ENCODE data around the gene LSS. TPM values are rescaled to one million over a fixed set of nuclear protein-coding genes. Genes with fewer than 3 reads are reported as not detected.

LSS gene
- total and polyA plus RNA-seq, 2 of the 8 experiments (the other 6 are each of a cell fraction or from before 2014, with no cell fraction given): 96.1 to 123 TPM

GRCh38 chr21:46168659-46169386 lies 59.8 kb downstream of the LSS start:
- H4K5ac ChIP-seq (ENCODE audit: insufficient read length, low read depth, low read length): no peak overlapping the region
- no peak overlapping the region for H2AK5ac ChIP-seq (ENCODE audit: low read depth, low read length)
- no peak overlapping the region for H3K27ac ChIP-seq (ENCODE audit: low read depth, low read length)
- peaks cover 0 to 8% of the 10 kb centered on the region in 2 experiments; a peak in 1 of 4 replicates for H3K79me2 ChIP-seq (ENCODE audit: control insufficient read depth in 1 of 2, insufficient read depth in 2 of 2, low read length in 2 of 2)
- H2BK5ac ChIP-seq (ENCODE audit: low read depth, low read length): no peak overlapping the region
- H3K27me3 ChIP-seq (replicated peaks in 1 of 4; ENCODE audit: control insufficient read depth in 3 of 4, extremely low read depth in 1 of 4, insufficient read depth in 3 of 4, low read length in 3 of 4): no peaks in the 10 kb centered on the region
- H3K4me2 ChIP-seq (ENCODE audit: insufficient read depth in 1 of 2, low read depth in 2 of 2, low read length in 2 of 2): no peak overlapping the region
- H4K20me1 ChIP-seq (replicated peaks in 1 of 2; ENCODE audit: control insufficient read depth in 1 of 2, insufficient read depth in 2 of 2, low read length in 2 of 2): peaks cover 0 to 9% of the 10 kb centered on the region in 2 experiments
- no peaks in the 10 kb centered on the region for H3K9me3 ChIP-seq (ENCODE audit: insufficient read depth in 2 of 2, low read depth in 1 of 2, low read length in 1 of 2)
- DNase-seq (ENCODE audit: low read depth in 1 of 2, low spot score in 2 of 2): no peak
- no peak overlapping the region for H2BK12ac ChIP-seq (ENCODE audit: low read depth, low read length)
- H2BK120ac ChIP-seq (replicated peaks; ENCODE audit: low read depth, low read length): no peak overlapping the region
- H3K9ac ChIP-seq (replicated peaks in 1 of 4; ENCODE audit: extremely low read depth in 1 of 4, low read depth in 3 of 4, low read length in 3 of 4): no peak overlapping the region
- no peak overlapping the region for H3K23ac ChIP-seq (ENCODE audit: insufficient read length)
- POLR2A ChIA-PET (ENCODE audit: partially characterized antibody): no interaction called here
- no peak overlapping the region for H2BK20ac ChIP-seq (ENCODE audit: low read length)
- peaks cover 6% of the 10 kb centered on the region for H3K79me1 ChIP-seq (ENCODE audit: low read depth, low read length)
- no peak overlapping the region for H3K56ac ChIP-seq (replicated peaks; ENCODE audit: insufficient read length, low read depth, low read length)
- 90% methylated on average over 8 of the region's 8 CpGs; no CpG with 5 or more reads in 1 of the 2 experiments for WGBS, 2 experiments (ENCODE audit: extremely low coverage in 1 of 2, insufficient coverage in 1 of 2, insufficient read length in 1 of 2, insufficient replicate concordance in 2 of 2, low coverage in 1 of 2, low lambda C conversion rate in 2 of 2, missing lambda C conversion rate in 1 of 2)
- no peak overlapping the region for H2BK15ac ChIP-seq (ENCODE audit: low read length)
- H2AFZ ChIP-seq (ENCODE audit: low read length): no peak overlapping the region
- CTCF ChIA-PET (ENCODE audit: partially characterized antibody): interaction anchor here (0.8 to 1.6 kb wide), 3 partner anchors 14 to 25 kb away, joined by 3 to 5 read pairs (median 3); partner anchors contain the start of gene FTCD
- H3K18ac ChIP-seq (ENCODE audit: extremely low read depth, low read length): no peak overlapping the region
- H3K14ac ChIP-seq (ENCODE audit: insufficient read length): no peak overlapping the region
- no peak overlapping the region for H4K91ac ChIP-seq (replicated peaks; ENCODE audit: insufficient read length, low read length)
- no peak overlapping the region for H3K4ac ChIP-seq (replicated peaks; ENCODE audit: insufficient read length, low read depth, low read length)
- FAIRE-seq: no peak
- H4K8ac ChIP-seq (ENCODE audit: extremely low read depth, insufficient read depth, low read length): peak overlapping the region; percentile 57; the same call in 1 of the 2 replicates
- no peak overlapping the region for H3K4me3 ChIP-seq (ENCODE audit: extremely low read depth in 1 of 4, insufficient read depth in 2 of 4, low read depth in 3 of 4, low read length in 4 of 4)
- no peaks in the 10 kb centered on the region for H3K23me2 ChIP-seq (ENCODE audit: low read depth, low read length)
- no peaks in the 10 kb centered on the region; a peak in 1 of 8 replicates for H3K36me3 ChIP-seq (ENCODE audit: control insufficient read depth in 2 of 4, insufficient read depth in 4 of 4, low read length in 3 of 4)
- H3K4me1 ChIP-seq (replicated peaks in 1 of 4; ENCODE audit: control insufficient read depth in 3 of 4, insufficient read depth in 4 of 4, low read length in 3 of 4): no peaks in the 10 kb centered on the region
- TF ChIP-seq RNF2 (IDR thresholded peaks at IDR 0.05; ENCODE audit: borderline replicate concordance, low read depth, low read length, missing control alignments, poor library complexity, severe bottlenecking) (no peak), BCL11A (IDR thresholded peaks at IDR 0.05; ENCODE audit: low read depth in 2 of 2, low read length in 2 of 2) (no peak), TCF12 (IDR thresholded peaks at IDR 0.05; ENCODE audit: low read depth, low read length) (no peak), E2F6 (IDR thresholded peaks at IDR 0.05) (no peak), EZH2 (IDR thresholded peaks at IDR 0.05; ENCODE audit: low read depth, low read length, severe bottlenecking) (no peak), EP300 (IDR thresholded peaks at IDR 0.05; ENCODE audit: borderline replicate concordance in 1 of 2, low read depth in 2 of 2, low read length in 2 of 2) (no peak), ATF3 (IDR thresholded peaks at IDR 0.05; ENCODE audit: insufficient read depth, low read depth, low read length) (no peak), BACH1 (IDR thresholded peaks at IDR 0.05; ENCODE audit: low read length) (no peak), KDM1A (IDR thresholded peaks at IDR 0.05; ENCODE audit: borderline replicate concordance, low read length) (no peak), FOSL1 (IDR thresholded peaks at IDR 0.05; ENCODE audit: insufficient read depth, low read depth, low read length) (no peak)

All from H1 (cell line).